HG03175 (cell line): ENCODE measurements around the gene SLIT3.
"Not testable (repeated sequence)": the region's sequence is repeated elsewhere in the genome, so short reads cannot be mapped to it uniquely, and the experiment has no call there.

Source experiments
- ATAC-seq: cut with Tn5 transposase; IDR thresholded peaks from one replicate; pipeline ENCODE4 v1.9.1; 2021; ENCODE audit warnings: mild to moderate bottlenecking, moderate library complexity; ENCODE audit not compliant: unreplicated experiment

SLIT3 gene

GRCh38 chr5:169115461-169116124 lies 185.3 kb downstream of the SLIT3 start:
- ATAC-seq: no peak

DNA sequence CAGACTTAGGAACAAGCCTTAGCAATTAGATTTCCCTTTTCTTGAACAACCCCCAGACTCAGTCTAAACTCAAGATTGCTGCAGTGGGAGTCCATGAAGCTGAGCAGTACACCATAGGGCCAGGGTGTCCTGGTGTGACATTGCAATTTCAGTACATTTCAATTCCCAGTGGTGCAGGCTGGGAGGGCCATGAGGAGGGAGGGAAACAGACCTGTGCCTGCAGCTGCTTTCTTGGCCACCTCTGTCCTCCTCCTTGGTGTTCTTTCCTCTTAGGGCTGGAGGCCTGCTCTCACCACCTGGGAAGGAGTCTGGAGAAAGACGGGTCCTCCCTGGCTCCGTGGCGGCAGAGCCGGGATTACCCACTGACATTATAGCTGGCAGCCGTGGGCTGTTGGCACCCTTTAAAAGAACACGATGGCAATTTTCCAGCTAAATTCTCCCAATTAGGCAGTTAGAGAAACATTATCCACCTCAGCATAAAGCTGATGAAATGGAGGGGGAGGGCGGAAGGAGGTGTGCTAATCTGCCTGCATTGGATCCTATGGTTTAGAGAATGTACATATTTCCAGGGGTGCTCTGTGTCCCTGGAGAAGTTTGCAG lies 186.4 kb downstream of the SLIT3 start:
- no peak for ATAC-seq

DNA sequence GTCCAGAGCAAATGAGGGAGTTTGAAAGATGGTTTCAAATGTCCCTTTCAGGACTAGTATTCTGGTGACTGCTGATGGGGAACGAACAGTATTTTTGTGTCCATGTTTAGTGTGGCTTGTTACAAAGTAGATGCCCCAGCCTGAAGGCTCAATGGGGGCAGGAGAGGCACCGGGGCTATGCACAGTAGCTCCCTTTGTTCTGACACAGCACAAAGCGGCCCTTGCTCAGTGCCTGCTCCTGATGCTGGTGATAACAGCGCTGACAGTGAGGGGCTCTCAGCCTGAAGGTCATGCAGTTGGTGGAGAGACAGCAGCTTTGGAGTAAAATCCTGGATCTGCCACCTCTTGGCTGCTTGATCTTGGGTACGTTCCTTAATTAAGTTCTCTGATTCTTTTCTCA lies 188.9 kb downstream of the SLIT3 start:
- ATAC-seq: no peak

DNA sequence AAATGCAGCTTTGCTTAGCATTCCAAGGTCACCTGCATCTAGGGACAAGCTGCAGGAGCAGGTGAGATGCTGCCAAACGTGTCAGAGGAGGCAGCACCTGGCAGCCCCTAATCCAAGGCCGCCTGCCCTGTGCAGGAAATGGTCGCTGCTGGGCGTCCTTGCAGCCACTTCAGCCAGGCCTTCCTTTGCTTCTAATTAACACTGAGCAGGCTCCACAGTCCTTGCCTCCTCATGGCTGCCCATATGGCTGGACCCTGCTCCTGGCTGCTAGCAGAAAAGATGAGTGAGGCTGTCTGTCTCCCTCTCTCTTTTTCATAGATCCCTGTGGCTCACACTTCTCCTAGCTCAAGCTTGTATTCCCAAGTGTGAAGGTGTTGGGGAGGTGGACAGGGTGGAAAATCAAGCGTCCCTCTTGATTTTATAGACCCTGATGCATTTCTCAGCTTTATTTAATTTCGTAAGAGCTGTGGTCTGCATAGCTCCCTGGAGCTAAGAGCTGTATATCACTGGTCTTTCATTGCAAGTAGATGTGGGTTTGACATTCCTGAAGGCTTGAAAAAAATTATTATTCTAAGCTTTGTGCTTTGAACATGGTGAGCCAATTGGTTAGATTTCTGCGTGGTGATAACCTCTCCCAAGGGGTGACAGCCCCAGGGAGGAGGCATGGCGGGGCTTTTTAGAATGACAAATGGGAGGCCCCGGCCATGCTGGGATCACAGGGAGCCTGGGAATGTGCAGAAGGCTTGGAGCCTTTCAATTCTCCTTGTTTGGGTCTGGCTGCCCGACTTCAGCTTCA lies 193.8 kb downstream of the SLIT3 start:
- no peak for ATAC-seq

DNA sequence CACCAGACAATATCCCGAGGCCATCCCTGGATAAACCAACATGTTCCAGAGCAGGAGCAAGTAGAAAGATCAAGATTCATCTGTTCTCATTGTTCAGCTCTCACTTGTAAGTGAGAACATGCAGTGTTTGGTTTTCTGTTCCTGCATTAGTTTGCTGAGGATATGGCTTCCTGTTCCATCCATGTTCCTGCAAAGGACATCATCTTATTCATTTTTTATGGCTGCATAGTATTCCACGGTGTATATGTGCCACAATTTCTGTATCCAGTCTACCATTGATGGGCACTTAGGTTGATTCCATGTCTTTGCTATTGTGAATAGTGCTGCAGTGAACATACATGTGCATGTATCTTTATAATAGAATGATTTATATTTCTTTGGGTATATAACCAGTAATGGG lies 195.4 kb downstream of the SLIT3 start:
- not testable (repeated sequence) for ATAC-seq

DNA sequence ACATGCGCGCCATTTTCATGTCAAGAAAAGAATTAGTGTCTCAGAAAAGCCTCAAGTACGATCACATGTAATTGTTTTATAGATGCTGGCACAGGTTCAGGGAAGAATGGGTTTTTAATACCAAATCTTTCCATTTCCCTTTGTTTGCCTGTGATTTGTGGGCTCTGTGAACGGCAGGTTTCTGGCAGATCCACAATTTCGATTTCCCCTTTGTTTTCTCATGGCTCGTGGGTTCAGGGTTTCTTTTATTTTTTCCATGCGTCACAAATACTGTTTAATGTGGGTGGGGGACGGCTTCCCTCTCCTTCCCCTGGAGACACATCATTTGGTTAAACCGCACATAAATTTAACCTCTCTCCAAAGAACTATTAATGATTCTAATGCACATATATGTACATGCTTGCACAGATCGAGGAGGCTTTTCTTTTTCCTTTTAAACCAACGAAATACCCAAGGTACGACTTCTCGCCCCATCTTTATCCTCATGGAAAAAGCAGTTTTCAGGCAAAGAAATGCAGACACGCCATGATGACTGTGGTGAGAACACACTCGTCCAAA lies 195.9 kb downstream of the SLIT3 start:
- ATAC-seq: no peak

DNA sequence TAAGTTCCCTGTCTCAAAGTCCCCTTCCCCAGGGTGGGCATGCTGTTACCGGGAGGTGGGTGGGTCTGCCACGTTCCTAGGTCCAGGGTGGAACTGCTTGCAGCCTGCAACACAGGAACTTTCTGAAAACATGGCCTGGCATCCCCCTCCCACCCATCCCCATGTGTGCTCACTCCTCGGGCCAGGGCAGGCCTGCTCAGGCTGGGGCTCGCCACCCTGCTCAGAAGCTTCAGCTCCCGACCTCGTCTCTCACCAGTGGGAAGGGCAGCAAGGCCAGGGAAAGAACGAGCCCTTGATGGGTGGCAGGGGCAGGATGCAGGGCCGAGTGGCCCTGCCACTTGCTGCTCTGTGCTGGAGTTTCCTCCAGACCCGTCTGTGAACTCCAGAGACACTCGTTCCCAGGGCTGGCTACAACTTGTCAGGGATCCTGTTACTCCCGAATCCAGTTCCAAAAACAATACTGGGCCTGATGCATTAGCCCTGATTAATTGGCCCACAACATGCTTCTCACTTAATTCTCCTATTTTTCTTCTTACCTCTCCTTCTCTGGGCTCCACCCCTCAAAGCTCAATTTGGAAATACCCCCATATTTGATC lies 197.3 kb downstream of the SLIT3 start:
- ATAC-seq: no peak

GRCh38 chr5:169101966-169102365 lies 199.0 kb downstream of the SLIT3 start:
- no peak for ATAC-seq

DNA sequence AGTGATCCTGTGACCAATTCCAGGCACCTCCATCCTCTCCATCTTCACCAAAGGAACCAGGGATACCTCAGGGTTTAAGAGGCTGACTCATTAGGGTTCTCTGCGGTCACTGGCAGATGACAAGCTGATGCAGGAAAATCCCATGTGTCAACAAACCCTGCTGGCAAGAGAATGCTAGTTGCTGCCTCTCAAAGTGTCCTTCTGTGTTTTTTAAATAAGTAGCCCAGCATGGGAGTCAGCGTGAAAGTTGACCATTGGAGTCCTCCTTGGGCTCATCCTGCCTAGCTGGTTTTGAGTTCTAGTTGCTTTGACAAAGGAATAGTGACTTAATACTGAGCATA lies 200.2 kb downstream of the SLIT3 start:
- ATAC-seq: no peak

DNA sequence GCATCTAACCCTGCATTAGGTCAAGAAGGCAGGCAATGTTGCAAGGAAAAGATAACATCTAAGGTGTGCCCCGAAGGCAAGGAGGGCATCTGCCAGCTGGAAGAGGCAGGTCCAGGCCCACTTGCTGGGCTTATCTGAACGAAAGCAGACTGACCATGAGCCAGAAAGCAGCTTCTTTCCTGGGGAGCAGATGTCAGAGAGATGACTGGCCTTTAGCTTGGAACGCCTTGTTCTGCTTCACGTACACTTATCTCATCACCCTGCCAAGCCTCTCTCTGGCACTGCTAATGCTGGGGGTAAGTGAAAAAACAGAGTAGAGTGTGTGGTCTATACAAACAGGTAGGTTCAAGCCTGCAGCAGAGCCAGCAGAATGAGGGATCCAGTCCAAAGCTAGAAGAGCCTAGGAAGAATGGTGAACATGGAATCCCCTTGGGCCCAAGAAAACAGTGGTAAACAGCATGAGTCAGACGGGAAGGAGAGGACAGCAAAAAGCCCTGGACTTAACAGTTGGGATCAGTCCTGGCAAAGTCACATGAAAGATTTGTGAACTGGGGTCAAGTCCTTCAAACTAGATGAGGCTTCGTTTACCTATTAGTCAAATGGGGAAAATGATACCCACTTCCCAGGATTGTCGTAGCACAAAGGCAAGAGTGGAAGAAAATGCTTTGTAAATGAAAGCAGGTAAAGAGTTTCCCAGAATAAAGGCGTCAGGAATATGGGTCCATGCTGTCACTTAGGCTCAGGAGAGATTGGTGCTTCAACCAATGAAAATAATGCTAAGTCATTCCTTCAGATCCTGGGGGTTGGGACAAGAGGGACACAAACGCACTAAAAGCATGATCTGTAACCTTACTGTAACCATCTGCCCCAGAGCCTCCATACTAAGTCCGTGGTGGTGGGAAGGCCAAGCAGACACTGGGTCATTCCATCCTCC lies 200.9 kb downstream of the SLIT3 start:
- no peak for ATAC-seq

GRCh38 chr5:169098331-169099121 lies 202.4 kb downstream of the SLIT3 start:
- ATAC-seq: no peak

GRCh38 chr5:169097374-169098326 lies 203.3 kb downstream of the SLIT3 start:
- ATAC-seq: no peak

- ATAC-seq: no peak
Measured at GRCh38 chr5:169095976-169096375, 205.0 kb downstream of the SLIT3 start.

GRCh38 chr5:169095410-169095960 lies 205.5 kb downstream of the SLIT3 start:
- ATAC-seq: no peak

DNA sequence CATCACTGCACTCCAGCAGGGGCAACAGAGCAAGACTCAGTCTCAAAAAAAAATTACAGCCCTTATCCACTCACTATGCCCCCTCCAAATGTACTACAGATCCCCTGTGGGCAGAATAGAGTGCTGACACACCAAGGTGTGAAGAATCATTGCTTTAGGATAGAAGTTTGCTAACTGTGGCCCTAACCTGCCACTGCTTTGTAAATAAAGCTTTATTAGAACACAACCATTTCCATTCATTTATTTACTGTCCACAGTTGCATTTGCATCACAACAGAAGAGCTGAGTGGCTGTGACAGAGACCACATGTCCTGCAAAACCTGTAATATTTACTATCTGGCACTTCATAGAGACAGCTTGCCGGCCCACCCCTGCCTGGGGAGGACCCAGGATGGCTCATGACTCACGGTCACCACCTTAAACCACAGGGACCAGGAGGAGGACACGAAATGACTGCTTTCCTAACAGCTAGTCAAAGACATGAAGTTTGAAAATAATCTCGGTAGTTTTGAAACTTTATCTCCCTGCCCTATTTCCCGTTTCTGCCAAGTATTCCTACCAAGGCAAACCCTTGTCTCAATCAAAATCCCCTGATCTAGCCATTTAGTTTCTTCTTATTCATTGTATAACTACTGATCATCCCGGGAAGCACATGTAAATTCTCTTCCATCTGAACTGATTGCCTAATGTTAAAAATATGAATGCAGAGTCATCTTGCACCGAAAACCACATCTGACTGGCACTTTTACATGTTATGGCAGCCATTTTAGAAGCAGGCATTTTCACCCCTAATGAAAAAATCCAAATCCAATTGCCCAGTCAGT lies 206.1 kb downstream of the SLIT3 start:
- no peak for ATAC-seq

DNA sequence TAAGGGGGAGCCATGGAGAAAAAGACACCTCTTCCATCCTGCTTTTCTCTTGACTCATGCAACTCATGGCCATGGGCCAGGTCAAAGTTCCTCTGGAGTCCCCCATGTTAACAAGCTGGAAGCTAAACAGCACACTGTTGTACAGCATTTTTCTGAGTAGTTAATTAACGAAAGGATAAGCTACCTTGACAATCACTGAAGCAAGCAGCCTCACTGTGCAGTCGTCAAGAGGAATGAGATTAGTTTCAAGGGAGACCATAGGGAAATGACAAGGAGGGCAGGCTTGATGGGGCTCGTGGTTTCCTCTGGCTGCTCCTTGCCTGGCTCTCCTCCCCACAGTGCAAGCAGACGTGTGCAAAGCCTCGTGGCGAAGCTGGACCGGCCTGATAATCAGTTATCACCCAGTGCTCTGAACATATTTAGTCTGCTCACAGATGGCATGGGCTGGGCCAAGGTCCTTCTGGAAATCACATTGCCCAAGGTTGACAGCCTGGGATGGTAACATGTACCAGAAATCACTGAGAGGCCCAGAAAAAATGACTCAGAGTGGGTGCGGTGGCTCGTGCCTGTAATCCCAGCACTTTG lies 209.5 kb downstream of the SLIT3 start:
- ATAC-seq: no peak

DNA sequence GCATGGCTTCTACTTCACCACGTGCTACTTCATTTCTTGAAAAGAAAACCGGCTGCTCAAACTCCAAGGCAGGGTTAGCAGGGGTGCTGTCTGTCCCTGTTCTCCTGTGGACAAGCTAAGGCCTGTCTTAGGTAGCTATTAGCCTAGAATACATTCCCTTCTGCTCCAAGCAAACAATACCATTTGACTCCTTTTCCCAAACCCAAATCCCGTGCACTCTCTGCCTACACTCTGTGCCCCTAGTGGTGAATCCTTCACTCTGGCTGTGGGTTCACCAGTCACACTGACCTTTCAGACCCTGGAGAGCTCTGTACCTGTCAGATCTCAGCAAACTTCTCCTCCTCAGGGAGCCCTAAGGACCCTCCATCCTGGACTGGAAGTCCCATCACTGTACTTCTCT lies 211.6 kb downstream of the SLIT3 start:
- ATAC-seq: no peak
